GM12873 (cell line): ENCODE data around the gene FAR2.

Experiments
- TF ChIP-seq, protein P1 (sequence below): IDR thresholded peaks from 2 replicates; pipeline ENCODE4 v1.5.1; 2012; ENCODE audit warnings: low read depth, mild to moderate bottlenecking, moderate library complexity, low read length, control low read depth; ENCODE audit not compliant: insufficient read depth; ENCODE audit errors: missing control alignments

The FAR2 gene

DNA sequence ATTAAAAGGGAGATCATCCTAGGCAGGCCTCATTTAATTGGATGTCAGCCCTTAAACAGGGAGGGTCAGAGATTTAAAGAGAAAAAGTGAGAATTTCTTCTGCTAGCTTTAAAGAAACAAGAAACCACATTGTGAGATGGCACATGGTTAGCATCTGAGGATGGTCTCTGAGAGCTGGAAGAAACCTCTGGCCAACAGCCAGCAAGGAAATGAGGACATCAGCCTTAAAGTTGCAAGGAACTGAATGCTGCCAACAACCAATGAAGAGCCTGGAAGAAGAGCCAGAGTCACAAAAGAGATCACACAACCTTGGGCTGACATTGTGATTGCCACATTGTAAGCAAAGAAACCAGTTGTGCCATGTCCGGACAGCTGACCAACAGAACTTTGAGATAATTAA lies 17.5 kb upstream of the FAR2 start:
- TF ChIP-seq, protein P1, sequence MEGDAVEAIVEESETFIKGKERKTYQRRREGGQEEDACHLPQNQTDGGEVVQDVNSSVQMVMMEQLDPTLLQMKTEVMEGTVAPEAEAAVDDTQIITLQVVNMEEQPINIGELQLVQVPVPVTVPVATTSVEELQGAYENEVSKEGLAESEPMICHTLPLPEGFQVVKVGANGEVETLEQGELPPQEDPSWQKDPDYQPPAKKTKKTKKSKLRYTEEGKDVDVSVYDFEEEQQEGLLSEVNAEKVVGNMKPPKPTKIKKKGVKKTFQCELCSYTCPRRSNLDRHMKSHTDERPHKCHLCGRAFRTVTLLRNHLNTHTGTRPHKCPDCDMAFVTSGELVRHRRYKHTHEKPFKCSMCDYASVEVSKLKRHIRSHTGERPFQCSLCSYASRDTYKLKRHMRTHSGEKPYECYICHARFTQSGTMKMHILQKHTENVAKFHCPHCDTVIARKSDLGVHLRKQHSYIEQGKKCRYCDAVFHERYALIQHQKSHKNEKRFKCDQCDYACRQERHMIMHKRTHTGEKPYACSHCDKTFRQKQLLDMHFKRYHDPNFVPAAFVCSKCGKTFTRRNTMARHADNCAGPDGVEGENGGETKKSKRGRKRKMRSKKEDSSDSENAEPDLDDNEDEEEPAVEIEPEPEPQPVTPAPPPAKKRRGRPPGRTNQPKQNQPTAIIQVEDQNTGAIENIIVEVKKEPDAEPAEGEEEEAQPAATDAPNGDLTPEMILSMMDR = no peak

DNA sequence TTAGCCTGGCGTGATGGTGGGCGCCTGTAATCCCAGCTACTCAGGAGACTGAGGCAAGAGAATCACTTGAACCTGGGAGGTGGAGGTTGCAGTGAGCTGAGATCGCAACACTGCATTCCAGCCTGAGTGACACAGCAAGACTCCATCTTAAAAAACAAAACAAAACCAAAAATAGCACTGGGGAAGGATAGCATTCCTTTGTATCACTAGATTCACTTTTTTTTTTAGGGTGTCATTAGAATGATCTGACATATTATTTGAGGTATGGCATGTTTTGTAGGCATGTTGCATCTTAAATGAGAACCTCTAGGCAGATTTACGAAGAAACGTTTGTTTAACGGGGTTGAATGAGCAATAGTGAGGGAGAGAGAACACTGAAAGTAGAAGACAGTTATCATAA lies 16.8 kb upstream of the FAR2 start:
- TF ChIP-seq, protein P1 = no peak

DNA sequence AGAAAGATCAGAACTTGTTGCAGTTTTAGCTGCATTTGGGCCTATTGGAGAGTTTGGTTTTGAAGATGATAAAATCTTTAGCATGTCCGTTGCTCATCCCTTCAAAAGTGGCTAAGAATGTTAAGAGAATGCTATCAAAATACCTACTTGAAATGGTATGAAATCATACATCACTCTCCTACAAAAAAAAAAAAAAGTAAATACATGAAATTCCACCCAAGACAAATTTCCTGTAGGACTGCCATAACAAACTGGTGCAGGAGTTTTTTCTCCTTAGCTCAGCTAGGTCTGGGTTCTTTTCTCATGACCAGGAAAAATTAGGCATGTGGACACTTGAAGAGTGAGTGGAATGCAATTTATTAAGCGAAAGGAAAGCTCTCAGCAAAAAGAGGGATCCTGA lies 15.9 kb upstream of the FAR2 start:
- TF ChIP-seq, protein P1 = no peak

DNA sequence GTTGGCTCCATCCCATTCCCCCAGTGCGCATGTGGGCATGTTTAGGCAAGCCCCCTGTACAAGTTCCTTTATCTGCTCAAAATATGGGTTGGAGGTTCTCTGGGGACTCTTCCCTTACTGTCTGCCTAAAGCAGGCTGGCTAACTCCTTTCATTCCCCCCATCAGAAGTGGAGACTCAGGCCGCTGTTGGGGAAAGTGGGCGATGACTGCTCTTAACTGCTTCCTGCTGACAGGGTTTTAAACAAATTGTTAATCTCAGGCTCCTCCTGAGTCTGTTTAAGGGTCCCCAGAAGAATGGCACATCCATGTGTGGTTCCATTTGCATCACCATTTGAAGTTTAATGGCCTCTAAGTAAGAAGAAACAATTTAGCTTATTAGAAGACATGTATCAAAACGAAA lies 15.4 kb upstream of the FAR2 start:
- TF ChIP-seq, protein P1 = no peak

DNA sequence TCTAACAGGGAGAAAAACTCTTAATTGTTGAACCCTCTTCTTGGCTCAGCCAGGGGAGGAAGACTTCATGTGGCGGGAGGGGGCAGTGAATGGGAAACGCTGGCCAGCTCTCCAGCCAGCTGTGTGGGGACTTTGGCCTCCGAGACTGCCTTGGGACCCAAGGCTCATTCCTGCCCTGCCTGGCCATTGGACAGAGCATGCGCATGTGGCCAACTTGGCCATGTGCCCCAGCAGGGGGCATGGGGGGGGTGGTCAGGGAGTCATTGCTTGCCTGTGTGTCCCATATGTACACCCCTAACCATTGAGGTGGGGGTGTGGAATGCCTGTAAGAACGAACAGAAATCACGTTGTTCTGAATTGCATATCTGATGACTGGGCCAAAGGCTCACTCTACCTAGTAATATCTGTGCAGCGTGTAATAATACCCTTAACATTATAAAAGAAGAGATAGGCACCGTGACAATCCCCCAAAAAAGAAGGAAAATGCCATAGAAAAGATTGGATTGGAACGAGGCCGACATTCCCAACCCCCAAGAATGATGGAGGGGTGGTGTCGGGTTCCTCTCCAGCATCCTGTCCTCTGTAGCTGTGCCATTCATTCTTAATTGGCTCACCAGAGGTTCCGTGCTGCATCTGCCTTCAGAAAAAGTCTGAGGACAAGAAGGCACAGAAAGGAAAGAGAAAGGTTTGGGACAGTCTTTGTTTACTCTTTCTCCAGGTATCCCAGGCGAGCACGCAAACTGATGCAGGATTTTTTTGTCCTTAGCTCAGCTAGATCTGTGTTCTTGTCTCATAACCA lies 3.5 kb upstream of the FAR2 start:
- TF ChIP-seq, protein P1 = no peak

DNA sequence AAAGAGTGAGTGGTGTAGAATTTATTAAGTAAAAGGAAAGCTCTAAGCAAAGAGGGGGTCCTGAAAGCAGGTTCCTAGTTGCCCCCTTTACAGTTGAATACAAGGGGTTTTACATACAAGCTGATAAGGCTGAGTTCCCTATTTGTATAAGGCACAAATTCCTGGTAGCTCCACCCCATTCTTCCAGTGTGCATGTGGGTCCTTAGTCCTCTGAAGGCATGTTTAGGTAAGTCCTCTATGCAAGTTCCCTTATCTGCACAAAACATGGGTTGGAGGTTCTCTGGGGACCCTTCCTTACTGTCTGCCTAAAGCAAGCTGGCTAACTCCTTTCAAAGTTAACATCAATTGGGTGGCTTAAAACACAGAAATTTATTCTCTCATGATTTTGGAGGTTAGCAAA lies 2.9 kb upstream of the FAR2 start:
- TF ChIP-seq, protein P1 = no peak

DNA sequence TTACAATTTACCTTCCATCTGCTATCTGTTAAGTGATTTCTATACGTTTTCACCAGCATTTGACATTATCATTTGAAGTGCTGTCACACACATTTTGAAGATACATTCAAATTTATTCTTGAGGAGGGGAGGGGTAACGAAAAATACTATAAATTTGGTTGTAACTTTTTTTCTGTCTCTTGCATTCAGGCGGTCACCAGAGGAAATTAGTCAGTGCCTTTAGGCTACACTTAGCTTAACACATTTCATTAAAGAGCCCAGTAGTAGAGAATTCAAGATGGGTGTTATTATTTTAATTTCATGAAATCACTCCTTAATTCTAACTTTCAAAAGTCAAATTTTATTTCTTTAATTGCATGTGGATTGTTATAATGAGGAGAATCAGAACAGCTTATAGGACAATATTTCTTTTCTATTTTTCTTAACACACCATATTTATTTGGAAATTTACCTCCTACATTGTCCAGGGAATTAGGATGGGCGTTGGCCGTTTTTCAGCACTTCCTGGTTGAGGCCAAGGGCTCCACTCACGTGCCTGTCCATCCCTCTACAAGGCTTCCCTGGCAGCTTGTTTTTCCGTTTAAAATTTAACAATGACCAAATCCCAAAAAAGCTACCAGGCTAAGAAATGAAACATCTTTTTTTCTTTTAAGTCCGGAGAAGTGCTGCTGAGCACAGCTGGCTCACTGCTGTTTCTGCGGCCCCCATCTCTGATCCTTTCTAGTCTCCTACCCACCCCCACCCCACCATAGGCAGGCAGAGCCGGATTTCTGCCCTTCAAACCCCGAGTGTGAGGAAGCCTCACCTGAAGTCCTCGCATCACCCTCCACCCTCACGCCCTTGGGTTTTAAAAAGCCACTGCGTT lies 1.1 kb upstream of the FAR2 start:
- TF ChIP-seq, protein P1 = no peak
